HT1080 (cell line): ENCODE measurements around the gene TUBGCP3. TPM values are rescaled to one million over a fixed set of nuclear protein-coding genes. Genes with fewer than 3 reads are reported as not detected.
"Not testable (repeated sequence)": the region's sequence is repeated elsewhere in the genome, so short reads cannot be mapped to it uniquely, and the experiment has no call there.

Experiments
- DNase-seq: peaks from one replicate; pipeline ENCODE4 v3.0.0-alpha.2; 2015; ENCODE audit warnings: low read depth
- total RNA-seq: library from RNA; depleted of rRNA; stranded (reverse); fragments of >200 nt; shearing (Covaris generic); gene quantifications from 2 replicates; pipeline ENCODE4 v1.2.3, GENCODE V29; 2014

TUBGCP3 gene
- total RNA-seq, 1 experiment from 2014 or later, result 29.7 TPM

DNA sequence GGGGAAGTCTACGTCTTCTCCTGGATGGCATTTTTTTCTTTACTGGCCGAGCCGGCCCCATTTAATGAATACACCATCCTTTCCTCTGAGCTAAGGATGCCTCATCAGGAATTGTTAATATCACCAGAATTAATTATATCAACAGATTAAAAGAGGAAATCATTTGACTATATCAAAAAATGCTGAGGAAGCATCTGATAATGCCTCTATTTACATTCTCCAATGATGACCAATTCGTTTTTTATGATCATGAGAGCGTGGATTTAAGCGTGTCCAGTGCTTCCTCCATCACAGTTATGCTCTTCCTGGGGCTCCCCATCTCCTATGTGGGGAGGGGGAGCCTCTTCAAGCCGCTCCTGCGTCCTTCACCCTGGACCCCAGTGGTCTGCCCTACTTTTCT, 58.7 kb downstream of the TUBGCP3 start:
- DNase-seq, result no peak

DNA sequence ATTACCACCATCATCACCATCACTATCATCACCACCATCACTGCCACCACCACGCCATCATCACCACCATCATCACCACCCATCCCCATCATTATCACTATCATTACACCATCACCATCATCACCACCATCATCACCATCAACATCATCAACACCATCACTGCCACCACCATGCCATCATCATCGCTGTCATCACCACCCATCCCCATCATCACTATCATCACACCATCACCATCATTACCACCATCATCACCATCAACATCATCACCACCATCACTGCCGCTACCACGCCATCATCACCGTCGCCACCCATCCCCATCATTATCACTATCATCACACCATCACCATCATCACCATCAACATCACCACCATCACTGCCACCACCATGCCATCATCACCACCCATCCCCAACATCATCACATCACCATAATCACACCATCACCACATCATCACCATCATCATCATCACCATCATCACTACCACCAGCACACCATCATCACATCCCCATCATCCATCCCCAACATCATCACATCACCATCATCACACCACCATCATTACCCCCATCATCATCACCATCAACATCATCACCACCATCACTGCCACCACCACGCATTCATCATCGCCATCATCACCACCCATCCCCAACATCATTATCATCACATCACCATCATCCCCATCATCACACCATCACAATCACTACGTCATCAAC, 61.7 kb downstream of the TUBGCP3 start:
- no peak for DNase-seq

DNA sequence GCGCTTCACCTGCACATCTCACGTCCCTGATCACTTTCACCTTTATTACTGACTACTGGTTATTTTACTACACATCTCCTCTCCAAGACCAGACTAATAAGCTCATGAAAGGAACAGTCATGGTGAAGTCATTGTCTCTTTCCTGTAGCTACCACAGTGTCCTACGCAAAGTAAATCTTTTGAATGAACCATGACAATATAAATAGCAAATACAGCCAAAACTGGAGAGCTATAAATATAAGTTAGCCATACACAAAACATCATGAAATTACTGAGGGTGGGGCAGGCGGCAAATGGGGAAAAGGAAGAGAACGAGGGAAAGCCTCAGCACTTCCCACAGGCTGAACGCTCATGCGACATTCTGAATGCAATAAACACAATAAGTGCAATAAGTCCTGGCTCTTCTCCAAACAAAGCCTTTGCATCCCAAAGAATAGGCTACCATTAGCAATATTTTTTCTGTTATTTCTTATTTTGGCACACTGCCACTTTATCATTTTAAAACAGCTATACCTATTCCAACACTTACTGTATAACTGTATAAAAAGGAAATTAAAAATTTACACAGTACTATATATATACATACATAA, 62.5 kb downstream of the TUBGCP3 start:
- DNase-seq, result peak; percentile 18

DNA sequence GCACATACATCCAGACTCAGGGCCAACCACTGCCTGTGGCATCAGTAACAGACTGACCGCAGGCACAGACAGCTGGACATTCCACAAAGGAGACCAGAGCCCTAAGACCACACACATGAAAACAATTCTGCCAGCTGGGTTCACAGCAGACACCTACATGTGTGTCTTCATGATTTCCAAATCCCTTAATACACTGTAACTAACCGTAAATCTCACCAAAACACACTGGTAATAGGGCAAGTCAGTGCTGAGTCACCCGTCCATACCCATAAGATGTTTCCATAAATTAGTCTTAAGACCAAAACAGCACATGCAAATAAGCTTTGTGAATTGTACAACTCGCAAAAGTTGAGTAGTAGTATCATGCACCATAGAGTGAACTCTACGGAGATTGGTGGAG, 65.4 kb downstream of the TUBGCP3 start:
- no peak for DNase-seq

DNA sequence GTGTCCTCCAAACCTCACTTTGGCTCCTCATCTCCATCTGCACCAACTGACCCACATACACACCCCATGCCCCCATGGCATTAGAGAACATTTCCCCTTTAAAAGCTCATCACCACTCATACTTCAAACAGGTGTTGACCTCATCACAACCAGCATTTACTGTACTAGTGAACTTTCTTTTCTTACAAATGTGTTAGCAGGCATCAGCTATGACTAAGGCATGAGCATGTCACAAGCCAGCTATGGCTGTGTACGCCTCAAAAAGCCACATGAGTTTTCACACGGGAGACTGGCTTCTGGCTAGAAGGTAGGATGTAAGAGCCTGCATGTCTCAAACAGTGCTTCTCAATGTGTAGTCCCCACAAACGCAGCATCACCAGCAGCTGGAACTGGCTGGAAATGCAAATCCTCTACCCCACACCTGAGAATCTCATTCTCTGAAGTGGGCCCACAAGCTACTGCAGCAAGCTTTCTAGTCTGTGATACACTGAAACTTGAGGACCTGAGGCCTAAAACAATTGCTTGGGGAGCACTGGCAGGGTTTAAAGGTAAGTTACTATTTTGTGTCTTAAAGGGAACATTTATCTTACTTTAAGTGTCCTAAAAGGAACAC, 66.8 kb downstream of the TUBGCP3 start:
- no peak for DNase-seq

DNA sequence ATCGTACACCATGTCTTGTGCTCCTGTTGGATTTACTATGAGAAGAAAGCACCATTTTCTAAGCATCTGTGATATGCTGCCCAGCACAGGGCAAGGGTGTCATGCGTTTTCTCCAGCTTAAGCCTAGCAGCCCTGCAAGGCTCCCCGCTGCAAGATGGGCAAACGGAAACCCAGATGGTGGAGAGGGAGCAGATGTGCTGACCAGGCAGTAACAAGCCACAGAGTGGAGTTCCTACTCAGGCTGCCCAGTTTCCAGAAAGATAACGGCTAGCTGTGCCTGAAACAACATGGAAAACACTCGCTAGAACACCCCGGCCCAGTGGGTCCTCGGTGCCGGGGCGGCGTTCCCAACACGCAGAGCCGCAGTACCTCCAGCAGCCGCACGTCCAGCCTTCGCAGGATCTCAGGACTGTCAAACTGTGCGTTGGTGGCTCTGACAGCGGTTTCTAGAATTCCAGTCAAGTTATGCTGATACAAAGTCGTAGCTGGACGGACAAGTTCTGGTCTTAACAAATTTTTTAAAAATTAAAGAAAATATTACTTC, 68.4 kb downstream of the TUBGCP3 start:
- DNase-seq, result no peak

DNA sequence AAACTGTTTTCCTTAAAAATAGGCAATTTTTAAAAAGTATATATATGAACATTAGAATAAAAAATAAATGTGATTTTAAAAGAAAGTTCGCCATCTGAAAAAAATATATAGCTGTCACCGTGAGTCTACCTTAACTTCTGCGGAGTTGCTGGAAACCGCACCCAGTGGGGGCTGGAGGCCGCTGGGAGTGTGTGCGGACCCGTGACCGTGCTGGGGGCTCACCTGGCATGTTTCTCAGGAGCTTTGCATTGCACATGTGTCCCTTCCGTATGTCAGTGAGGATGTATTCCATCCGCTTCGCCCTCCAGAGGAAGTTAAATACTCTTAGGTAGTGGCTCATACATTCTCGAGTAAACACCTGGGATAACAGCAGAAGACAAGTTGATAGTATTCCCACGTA, 71.7 kb downstream of the TUBGCP3 start:
- DNase-seq, result no peak

DNA sequence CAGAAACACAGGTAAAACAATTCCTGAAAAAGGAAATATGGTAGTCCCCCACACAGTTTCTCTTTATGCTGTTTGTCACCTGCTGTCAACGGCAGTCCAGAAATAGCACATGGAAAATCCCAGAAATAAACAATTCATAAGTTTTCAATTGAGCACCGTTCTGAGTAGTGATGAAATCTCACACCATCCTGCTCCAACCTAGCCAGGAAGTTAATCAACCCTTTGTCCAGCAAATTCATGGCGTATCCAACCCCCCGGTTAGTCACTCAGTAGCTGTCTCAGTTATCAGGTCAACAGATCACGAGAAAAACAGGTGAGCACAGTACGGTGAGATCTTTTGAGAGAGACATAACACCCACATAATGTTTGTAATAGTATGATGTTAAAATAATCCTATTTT, 74.2 kb downstream of the TUBGCP3 start:
- DNase-seq, result no peak

DNA sequence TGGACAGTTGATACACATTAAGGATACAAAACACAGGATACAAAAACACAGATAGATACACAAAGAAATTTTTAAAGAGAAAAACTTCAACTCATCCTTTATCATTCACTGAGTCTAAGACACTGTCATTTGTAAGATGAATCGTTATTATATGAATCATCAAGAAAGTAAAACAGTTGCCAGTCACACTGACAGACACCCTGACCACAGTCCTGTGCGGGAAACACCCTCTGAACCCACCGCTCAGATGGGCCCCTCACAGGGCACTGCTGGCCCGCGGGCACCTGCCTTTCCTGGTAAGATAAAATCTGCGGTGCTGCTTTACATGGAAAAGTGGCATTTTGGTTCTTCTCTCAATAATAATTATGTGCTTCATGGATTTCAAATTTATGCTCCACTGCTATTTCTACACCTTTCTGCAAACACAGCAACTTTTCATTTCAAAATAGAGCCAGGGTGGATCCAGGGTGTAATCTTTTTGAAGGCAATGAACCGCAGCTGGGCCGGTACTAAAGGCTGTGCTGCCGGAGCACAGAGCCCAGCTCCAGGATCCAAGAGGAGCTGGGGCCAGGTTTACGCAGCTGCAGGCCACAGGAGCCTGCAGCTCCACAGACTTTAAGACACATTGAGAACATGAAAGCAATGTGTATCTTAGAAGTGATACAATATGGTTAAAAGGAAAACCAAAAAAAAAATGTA, 76.8 kb downstream of the TUBGCP3 start:
- DNase-seq, result peak; percentile 27

DNA sequence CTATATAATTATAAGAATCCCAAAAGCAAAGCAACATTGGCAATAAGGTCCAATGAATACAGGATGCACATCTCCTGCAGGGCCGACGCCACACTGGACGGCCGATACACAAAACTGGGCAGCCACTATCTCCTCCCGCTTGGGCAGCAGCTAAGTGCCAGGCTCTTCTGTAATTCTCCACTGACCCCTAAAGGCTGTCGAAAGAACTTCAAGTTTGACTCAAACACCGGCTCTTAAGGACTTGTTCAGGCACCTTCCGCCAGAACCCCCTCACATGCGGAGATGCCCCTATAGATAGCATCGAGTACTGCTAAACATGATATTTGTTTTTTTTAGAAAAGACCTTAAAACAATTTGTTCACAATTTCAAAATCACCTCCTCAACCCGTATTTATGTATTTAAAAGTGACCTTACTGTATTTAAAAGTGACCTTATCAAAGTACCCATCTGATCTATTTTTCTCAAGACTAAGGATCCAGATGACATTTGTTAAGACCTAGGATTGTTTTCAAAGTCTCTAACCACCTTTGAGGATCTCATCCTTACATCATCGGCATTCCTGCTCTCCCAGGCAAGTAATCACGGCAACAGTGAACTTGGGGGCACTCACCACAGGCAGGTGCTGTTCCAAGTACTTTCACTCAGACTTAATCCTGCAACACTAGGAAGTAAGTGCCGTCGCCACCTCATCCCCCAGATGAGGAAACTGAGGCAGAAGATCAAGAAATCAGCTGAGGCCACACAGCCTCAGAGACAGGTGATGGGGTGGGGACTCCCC, 77.8 kb downstream of the TUBGCP3 start:
- DNase-seq, result peak; percentile 52

DNA sequence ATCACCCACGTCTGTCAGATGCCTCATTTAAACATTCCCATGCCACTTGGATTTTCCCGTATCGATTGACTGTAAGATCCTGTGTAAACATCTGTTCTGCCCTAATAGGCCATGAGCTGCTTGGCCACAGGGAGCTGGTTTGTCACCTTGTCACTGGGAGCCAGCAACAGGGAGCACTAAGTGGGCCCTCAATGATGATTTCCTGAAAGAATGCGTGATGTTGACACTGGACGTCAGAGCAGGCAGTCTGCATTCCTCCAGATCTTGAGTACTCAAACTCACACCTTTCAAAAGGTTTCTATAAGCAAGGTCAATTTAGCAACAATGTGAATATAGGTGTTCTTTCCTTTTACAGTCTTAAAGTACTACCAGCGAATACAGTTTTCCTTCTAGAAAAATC, 78.8 kb downstream of the TUBGCP3 start:
- DNase-seq, result no peak

DNA sequence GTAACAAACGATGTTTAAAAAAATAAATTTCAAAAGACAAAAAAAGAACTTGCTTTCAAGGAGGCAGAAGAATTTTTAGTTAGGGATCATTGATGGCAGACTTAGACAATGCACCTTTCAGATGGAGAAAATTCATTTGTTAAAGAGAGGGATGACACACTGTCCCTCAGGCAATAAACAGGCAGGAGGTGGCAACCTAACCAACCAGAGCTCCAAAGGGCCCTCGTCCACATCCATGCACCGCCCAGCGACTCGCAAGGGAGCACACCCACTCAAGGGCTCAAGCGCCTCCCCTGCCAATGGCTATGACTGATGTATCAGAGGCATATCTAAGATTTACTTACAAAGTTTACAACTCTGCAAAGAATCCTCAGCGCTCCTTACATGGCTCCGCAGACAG, 81.9 kb downstream of the TUBGCP3 start:
- DNase-seq, result no peak

DNA sequence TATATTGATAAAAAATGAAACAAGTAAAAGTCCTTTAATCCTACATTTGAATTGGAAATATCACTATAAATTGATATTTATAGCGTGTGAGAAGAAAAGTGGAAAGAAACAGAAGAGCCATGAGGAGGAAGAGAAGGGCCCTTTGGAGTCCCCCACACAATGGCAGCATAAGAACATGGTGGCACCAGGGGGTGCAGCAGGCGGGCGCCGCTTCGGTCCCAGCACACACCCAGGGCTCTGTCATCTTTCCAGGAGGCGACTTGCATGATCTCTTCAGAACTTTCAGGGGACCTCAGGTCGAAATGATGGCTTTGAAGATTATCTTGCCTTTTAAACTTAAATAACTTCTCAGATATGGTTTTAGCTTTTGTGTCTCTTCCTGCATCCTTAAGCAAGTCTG, 91.8 kb downstream of the TUBGCP3 start:
- DNase-seq, result no peak

DNA sequence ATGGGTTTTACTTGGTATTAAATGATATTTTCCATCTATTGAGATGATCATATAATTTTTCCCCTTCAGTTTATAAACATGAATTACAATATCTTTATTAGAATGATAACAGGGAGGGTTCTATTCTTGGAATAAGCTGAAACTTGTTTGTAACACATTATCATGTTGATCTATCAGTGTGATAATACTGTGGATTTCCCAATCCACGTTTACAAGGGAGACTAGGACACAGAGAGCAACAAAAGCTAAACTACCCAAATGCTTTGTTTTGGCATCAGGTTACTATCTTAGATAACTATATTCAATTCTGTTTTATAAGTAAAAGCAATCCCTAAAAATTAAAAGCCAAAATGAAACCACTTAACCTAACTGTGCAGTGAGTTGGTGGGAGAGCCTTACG, 92.5 kb downstream of the TUBGCP3 start:
- DNase-seq, result no peak

DNA sequence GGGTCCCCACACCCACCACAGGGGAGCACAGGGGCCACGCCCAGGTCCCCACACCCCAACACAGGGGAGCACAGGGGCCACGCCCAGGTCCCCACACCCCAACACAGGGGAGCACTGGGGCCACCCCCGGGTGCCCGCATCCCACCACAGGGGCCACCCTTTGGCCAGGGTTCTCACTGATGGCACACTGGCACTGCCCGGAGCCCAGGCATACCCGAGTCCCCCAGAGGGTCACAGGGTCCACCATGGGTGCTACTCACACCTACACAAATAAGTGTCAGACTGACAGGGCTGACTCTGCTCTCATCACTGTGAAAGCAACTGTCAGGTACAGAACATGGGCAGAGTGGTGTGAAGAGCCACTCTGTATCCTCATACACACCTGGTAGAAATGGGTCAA, 98.8 kb downstream of the TUBGCP3 start:
- no peak for DNase-seq

DNA sequence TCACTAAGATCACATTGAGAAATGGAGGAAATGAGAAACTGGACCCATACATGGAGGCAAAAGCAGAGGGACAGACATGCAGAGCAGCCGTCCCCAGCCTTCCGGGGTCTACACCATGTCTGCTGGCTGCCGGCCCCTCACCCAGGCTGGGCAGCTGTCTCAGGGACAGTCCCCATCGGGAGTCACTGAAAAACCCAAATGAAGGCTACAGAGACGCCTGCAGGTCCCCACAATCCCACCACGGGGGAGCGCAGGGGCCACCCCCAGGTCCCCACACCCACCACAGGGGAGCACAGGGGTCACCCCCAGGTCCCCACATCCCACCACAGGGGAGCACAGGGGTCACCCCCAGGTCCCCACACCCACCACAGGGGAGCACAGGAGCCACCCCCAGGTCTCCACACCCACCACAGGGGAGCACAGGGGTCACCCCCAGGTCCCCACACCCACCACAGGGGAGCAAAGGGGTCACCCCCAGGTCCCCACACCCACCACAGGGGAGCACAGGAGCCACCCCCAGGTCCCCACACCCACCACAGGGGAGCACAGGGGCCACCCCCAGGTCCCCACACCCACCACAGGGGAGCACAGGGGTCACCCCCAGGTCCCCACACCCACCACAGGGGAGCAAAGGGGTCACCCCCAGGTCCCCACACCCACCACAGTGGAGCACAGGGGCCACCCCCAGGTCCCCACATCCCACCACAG, 99.5 kb downstream of the TUBGCP3 start:
- not testable (repeated sequence) for DNase-seq

DNA sequence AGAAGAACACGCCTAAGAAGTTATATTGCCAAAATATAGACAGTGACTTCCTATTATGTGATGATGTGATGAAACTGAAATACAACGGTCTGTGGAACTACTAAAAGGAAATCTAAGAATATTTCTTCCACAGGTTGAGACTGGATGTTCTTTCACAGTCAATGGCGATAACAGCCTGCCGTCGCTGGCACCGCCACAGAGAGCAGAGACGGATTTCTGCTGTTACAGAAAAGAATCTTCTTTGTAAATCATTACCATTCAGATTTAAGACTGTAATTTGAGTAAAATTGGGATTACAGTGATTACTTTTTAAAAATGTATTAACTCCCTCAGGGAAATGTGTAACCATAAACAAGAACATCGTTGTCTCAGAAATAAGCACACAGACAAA, 100.8 kb downstream of the TUBGCP3 start:
- DNase-seq, result no peak

DNA sequence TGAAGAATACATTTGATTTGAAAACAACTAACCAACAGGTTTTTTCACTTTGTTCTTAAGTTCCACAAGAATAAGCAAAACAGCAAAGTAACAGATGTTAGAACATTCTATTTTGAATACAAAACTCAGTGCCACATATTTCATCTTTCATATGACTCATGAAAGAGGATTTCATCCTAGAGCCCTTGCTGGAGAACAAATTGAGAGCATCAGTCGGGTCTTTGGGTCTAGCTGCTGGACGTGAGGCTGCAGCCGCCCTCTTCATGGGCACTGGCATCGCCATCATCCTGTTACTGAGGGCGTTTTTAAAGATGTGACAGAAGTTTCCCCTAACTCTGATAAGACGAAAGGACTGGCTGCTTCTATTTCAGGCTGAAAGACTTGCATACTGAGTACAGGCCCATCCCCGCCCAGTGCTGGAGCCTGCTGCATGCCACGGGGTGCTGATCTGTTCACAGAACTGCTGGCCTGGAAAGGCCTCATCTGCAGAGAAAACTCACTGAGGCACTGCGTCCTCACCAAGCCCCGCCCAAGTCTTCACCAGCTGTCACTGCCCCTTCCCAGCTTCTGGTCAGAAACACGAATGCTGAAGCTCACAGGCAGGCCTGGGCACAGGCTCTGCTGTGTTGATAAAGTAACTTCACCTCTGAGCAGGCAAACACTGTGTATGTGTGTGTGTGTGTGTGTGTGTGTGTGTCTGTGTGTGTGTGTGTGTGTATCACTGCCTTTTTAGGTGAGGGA, 101.4 kb downstream of the TUBGCP3 start:
- DNase-seq, result no peak

DNA sequence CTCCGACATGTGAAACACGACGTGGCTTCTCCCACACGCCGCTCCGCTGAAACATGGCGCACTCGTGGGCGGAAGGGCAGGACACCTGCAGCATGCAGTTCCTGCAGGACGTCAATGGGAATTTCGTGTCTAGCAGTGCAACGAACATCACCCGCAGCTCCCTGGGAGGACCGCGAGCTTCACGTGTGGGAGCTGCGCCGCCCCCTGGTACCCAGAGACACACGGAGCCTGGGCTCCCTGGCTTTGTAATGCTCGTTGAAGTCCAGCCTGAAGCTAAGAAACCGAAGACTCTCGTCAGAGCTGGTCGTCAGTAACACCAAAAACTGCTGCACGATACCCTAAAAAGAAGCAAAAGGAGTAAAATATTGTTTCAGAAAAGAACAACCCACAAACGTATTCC, 102.1 kb downstream of the TUBGCP3 start:
- not testable (repeated sequence) for DNase-seq

DNA sequence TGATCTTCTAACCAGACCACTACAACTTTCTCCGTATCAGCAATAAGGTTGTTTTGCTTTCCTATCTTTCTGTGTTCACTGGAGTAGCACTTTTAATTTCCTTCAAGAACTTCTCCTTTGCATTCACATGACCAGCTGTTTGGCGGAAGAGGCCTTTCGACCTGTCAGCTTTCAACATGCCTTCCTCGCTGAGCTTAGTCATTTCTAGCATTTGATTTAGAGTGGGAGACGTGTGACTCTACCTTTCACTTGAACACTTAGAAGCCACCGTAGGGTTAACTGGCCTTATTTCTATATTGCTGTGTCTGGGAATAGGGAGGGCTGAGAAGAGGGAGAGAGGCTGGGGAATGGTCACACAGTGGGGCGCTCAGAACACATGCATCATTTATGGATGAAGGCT, 104.7 kb downstream of the TUBGCP3 start:
- DNase-seq, result no peak
